Mucosa of rectum (tissue), 2 donors: ENCODE results near the gene TRIM14.

Source experiments
- H3K27ac ChIP-seq, 2 donors: one replicate each; pipeline ENCODE4 v1.7.0; 2013; ENCODE audit warnings: inconsistent platforms in 2 of 2, low read depth in 2 of 2, low read length in 2 of 2
- H3K27me3 ChIP-seq, 2 donors: one replicate each; pipeline ENCODE4 v1.7.0; 2013; ENCODE audit warnings: low read length in 2 of 2; ENCODE audit not compliant: control insufficient read depth in 2 of 2, insufficient read depth in 2 of 2
- H3K36me3 ChIP-seq, 2 donors: one replicate each; pipeline ENCODE4 v1.7.0; 2013; ENCODE audit warnings: low read length in 2 of 2; ENCODE audit not compliant: control insufficient read depth in 2 of 2, insufficient read depth in 2 of 2
- H3K4me1 ChIP-seq, 2 donors: one replicate each; pipeline ENCODE4 v1.7.0; 2013; ENCODE audit warnings: low read length in 2 of 2, mild to moderate bottlenecking in 1 of 2; ENCODE audit not compliant: control insufficient read depth in 2 of 2, insufficient read depth in 2 of 2
- H3K4me3 ChIP-seq, 2 donors: one replicate each; pipeline ENCODE4 v1.7.0; 2013; ENCODE audit warnings: low read length in 2 of 2
- H3K9ac ChIP-seq, 2 donors: one replicate each; pipeline ENCODE4 v1.7.0; 2013; ENCODE audit warnings: low read length in 2 of 2, low read depth in 1 of 2, mild to moderate bottlenecking in 1 of 2
- H3K9me3 ChIP-seq, 2 donors: one replicate each; pipeline ENCODE4 v1.7.0; 2013; ENCODE audit warnings: low read length in 2 of 2; ENCODE audit not compliant: control insufficient read depth in 2 of 2
- donor health status: healthy.
- donor health status: Normal muscosa, but diverticular disease.

Gene TRIM14, protein sequence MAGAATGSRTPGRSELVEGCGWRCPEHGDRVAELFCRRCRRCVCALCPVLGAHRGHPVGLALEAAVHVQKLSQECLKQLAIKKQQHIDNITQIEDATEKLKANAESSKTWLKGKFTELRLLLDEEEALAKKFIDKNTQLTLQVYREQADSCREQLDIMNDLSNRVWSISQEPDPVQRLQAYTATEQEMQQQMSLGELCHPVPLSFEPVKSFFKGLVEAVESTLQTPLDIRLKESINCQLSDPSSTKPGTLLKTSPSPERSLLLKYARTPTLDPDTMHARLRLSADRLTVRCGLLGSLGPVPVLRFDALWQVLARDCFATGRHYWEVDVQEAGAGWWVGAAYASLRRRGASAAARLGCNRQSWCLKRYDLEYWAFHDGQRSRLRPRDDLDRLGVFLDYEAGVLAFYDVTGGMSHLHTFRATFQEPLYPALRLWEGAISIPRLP

DNA sequence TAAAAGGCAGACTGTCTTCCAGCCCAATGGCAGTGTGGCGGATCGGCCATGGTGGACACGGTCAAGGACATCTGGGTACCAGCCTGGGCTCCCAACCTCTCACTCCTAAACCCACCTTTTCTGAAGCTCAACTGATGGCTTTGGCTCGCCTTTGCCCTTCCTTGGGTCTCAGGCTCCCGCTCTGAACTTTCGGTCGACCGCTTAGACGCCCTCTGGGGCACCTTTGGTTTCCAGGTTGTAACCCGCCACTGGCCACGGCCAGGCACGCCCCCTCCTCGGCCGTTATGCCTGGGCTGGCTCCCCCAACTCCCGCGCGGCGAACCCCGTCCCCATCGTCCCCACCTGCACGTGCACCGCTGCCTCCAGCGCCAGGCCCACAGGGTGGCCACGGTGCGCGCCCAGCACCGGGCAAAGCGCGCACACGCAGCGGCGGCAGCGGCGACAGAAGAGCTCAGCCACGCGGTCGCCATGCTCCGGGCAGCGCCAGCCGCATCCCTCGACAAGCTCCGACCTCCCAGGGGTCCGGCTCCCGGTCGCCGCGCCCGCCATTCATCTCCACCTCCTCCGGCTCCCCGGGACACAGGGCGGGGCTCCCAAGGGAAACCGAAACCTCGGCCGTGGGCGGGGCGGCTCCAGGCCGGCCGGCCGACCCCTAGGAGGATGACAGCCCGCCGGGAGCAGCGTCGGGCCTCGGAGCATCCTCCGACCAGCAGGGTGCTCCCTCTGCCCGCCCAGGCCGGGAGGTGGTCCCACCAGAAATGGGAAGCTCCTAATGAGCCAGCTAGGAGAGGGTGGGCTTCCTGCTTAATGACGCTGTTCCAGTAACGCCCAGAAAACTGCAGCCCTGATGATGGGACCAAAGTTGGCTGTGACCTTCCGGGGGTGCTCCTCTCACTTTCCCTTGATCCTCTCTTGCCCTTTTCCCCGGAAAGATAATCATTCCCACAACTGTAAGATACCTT is at the start of gene TRIM14:
Gene TRIM14, minus strand, starts transcription at position 583 of the 962 bp plus-strand sequence. Its CDS starts 34 bp downstream, at position 549.
- Histone ChIP-seq H3K9ac (peak within 1 kb of the TSS; percentile 78 to 91), H3K36me3 (peaks cover 0 to 7% of the 10 kb centered on the region in 2 donors), H3K4me3 (peak within 1 kb of the TSS; percentile 82 to 94), H3K4me1 (peaks cover 27 to 38% of the 10 kb centered on the region in 2 donors), H3K27ac (peak within 1 kb of the TSS; percentile 95 to 99), H3K27me3 (no peaks in the 10 kb centered on the region), H3K9me3 (no peaks in the 10 kb centered on the region)

DNA sequence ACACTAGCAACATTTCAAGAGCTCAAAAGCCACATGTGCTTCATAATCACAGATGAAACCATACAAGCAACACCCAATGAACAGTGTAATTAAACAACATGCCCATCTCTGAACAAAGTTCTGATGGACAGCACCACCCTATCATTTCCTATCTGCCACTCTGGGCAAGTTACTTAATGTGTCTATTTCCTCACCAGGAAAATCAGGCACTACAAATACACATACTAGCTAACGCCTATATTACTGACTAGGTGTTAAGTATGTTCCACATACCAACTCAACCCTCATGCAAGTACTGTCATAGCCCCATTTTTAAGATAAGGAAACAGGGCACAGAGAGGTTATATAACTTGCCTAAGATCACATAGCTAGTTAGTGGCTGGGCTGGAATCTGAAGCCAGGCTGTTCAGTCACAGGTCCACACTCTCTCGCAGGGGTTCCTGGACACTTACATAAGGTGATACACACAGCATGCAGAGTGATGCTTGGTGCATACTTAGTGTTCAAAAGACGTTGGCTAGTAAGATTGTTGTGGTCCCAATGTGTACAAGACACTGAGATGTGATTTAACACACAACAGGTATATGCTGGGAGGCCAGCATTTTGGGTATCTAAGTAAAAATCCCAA is 49.2 kb upstream of the TRIM14 start:
- Histone ChIP-seq H3K27me3 (no peaks in the 10 kb centered on the region), H3K36me3 (no peaks in the 10 kb centered on the region), H3K4me1 (peaks cover 3 to 22% of the 10 kb centered on the region in 2 donors), H3K9me3 (no peaks in the 10 kb centered on the region), H3K4me3 (no peak overlapping the region), H3K9ac (no peak overlapping the region), H3K27ac (no peak overlapping the region)

DNA sequence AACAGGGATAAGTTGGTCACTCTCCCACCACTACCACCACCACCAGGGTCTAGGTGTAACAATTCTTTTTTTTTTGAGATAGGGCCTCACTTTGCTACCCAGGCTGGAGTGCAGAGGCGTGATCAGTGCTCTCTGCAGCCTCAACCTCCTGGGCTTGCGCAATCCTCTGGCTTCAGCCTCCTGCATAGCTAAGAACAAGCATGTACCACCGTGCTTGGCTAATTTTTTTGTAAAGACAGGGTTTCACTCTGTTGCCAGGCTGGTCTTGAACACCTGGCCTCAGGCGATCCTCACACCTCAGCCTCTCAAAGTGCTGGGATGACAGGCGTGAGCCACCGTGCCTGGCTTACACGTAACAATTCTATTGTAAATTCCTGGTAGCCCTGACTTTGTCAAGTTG is 45.9 kb upstream of the TRIM14 start:
- Histone ChIP-seq H3K27me3 (no peaks in the 10 kb centered on the region), H3K36me3 (no peaks in the 10 kb centered on the region), H3K4me3 (no peak overlapping the region), H3K9ac (no peak overlapping the region), H3K9me3 (no peaks in the 10 kb centered on the region), H3K27ac (no peak overlapping the region), H3K4me1 (peaks cover 0 to 25% of the 10 kb centered on the region in 2 donors)

DNA sequence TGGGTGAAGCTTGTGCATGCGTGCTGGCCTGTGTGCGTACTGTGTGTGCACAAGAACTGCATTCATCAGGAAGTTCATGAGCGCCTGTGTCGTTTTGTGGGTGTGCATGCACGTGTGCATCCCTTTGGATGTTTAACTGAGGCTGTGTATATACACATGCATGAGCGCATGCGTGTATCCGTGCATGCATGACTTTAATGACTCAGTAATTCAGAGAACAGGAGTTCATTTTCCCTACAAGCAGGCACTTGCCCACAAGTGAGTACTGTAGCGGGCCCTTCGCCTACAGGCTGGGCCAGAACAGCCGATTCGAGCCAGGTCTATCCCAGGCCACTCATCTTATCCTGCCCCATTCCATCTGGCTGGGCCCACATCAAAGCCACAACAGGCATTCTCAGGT is 43.6 kb upstream of the TRIM14 start:
- no peak overlapping the region for H3K27ac ChIP-seq
- H3K4me1 ChIP-seq: peaks cover 3 to 17% of the 10 kb centered on the region in 2 donors

DNA sequence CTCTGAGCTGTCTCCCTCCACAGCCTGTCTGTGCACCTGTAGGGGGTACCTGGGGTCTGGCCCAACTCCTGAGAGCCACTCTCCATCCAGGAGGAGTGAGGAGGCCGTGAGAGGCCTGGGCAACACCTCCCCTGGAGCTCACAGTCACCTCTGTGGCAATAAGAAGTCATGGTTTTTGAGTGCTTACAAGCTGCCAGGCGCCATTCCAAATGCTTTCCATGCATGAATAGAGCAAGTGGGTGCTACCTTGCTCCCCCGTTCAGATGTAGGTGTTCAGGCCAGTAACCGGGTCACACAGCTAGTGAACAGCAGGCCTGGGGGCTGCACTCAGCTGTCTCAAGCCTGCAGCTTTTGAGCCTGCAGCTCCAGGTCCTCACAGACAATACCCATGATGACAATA is 42.8 kb upstream of the TRIM14 start:
- H3K9ac ChIP-seq: no peak overlapping the region
- H3K4me3 ChIP-seq: no peak overlapping the region
- H3K9me3 ChIP-seq: no peaks in the 10 kb centered on the region
- H3K36me3 ChIP-seq: peaks cover under 1 to 4% of the 10 kb centered on the region in 2 donors
- peaks cover 3 to 17% of the 10 kb centered on the region in 2 donors for H3K4me1 ChIP-seq
- no peak overlapping the region for H3K27ac ChIP-seq
- H3K27me3 ChIP-seq: no peaks in the 10 kb centered on the region

More for the DNA sequence above, 43.6 kb upstream of the TRIM14 start:
- Histone ChIP-seq H3K4me3 (no peak overlapping the region), H3K9me3 (no peaks in the 10 kb centered on the region), H3K36me3 (peaks cover 0 to under 1% of the 10 kb centered on the region in 2 donors), H3K9ac (no peak overlapping the region), H3K27me3 (no peaks in the 10 kb centered on the region)

DNA sequence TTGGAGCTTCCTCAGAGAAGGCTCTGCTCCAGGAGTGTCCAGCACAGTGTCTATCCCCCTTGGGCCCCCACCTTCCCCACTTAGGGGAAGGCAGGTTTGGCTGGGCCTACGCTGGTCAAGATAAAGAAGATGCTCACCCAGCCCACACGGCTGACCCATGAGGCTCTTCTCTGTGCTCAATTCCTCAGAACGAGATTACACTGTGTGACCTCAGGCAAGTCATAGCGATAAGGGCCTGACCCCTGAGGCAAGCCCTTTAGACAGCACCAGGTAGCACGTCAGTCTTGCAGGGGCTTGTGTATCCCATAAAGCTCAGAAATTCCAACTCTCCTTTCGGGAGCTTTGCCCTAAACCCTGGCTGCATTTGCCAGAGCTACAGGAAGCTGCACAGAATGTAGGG is 40.8 kb upstream of the TRIM14 start:
- Histone ChIP-seq H3K27ac (no peak overlapping the region), H3K4me1 (peaks cover 3 to 17% of the 10 kb centered on the region in 2 donors), H3K9me3 (no peaks in the 10 kb centered on the region), H3K4me3 (no peak overlapping the region), H3K9ac (no peak overlapping the region), H3K36me3 (peaks cover 4 to 6% of the 10 kb centered on the region in 2 donors), H3K27me3 (no peaks in the 10 kb centered on the region)

DNA sequence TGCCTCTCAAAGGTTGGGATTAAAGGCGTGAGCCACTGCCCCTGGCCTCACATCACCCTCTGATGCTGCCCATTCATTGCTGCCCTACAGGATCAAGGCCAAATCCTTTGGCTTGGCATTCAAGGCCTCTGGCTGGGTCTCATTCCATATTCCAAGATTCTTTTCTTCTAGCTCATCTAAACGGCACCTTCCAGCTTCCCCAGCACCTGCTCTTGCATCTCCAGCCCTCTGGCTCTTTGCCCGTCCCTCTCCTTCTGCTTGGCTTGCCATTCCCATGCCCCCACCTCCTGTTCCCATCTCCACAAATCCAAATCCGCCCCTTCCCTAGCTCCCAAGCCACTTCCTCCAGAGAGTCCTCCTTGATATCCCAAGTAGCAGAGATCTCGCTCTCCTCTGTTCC is 40.3 kb upstream of the TRIM14 start:
- Histone ChIP-seq H3K4me1 (peaks cover 3 to 17% of the 10 kb centered on the region in 2 donors), H3K27me3 (no peaks in the 10 kb centered on the region), H3K9ac (no peak overlapping the region), H3K36me3 (peaks cover 4 to 7% of the 10 kb centered on the region in 2 donors), H3K4me3 (no peak overlapping the region), H3K27ac (no peak overlapping the region), H3K9me3 (no peaks in the 10 kb centered on the region)

DNA sequence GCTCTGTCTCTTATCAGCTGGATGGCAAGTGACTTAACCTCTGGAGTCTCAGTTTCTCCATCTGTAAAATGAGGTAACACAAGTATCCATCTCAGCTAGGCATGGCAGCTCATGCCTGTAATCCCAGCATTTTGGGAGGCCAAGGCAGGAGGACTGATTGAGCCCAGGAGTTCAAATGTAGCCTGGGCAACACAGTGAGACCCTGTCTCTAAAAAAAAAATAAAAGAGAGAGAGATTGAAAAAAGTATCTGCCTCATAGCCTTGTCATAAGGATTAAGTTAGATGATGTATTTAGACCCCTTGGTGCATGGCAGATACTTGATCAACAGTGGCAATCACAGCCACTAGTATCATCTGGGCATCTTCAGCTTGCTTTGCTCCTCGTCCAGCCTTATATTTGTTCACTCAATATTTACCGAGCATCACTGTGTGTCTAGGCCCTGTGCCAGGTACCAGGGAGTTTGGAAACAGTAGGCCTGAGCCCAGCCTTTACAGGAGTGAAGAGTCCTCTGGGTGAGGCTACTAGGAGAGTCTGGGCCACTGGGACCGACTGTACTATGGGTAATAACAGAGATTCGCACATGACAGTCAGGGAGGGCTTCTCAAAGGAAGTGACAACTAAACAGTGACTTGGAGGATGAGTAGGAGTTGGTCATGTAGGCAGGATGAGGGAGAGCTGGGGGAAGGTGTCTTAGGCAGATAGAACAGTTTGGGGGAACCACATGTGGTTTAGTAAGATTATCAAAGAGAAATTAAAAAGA is 39.2 kb upstream of the TRIM14 start:
- H3K9me3 ChIP-seq: no peaks in the 10 kb centered on the region
- H3K27ac ChIP-seq: no peak overlapping the region
- H3K27me3 ChIP-seq: no peaks in the 10 kb centered on the region
- H3K4me1 ChIP-seq: peaks cover 3 to 9% of the 10 kb centered on the region in 2 donors
- peaks cover 4 to 7% of the 10 kb centered on the region in 2 donors for H3K36me3 ChIP-seq
- no peak overlapping the region for H3K4me3 ChIP-seq
- no peak overlapping the region for H3K9ac ChIP-seq

DNA sequence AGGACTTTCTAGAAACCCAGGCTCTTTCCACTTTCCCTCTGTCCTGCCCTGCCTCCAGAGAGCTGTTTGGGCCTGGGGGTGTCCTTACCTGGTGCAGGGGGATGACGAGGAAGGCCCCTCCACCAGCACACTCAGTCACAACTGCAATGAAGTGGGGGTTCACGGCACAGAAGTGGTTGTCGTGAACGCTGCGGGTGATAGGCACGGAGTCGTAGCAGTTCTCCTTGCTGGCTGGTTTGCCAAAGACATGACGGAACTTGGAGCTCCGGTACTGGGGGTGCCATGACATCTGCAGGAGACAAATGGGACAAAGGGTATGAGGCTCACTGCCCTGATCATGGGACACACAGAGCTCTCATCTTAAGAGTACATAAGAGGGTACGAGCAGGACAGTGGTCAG is 38.4 kb upstream of the TRIM14 start:
- no peaks in the 10 kb centered on the region for H3K9me3 ChIP-seq
- peaks cover 4 to 7% of the 10 kb centered on the region in 2 donors for H3K36me3 ChIP-seq
- H3K9ac ChIP-seq: no peak overlapping the region
- H3K27ac ChIP-seq: no peak overlapping the region
- no peaks in the 10 kb centered on the region for H3K27me3 ChIP-seq
- H3K4me3 ChIP-seq: no peak overlapping the region
- peaks cover 3 to 5% of the 10 kb centered on the region in 2 donors for H3K4me1 ChIP-seq
